Memory B cell (primary cell): ENCODE data around the gene STUM.

ENCODE experiments used
- ATAC-seq: fragments of 150-1000 bp; cut with Tn5 transposase; 2 replicates; pipeline ENCODE4 v1.10.0; 2021; ENCODE audit warnings: low read depth, mild to moderate bottlenecking, moderate library complexity
- DNase-seq, 2 donors: peaks; one replicate each; pipeline ENCODE4 v3.0.0; 2022; ENCODE audit warnings: low spot score in 2 of 2
- H3K27ac Mint-ChIP-seq: one replicate; pipeline ENCODE4 v1.8.0; 2022; ENCODE audit warnings: mild to moderate bottlenecking, moderate library complexity, mixed read lengths
- H3K27me3 Mint-ChIP-seq: one replicate; pipeline ENCODE4 v1.8.0; 2022; ENCODE audit warnings: mixed read lengths
- H3K36me3 Mint-ChIP-seq: one replicate; pipeline ENCODE4 v1.8.0; 2022; ENCODE audit warnings: mild to moderate bottlenecking, mixed read lengths
- H3K4me1 Mint-ChIP-seq: one replicate; pipeline ENCODE4 v1.8.0; 2022; ENCODE audit warnings: mixed read lengths
- H3K4me3 Mint-ChIP-seq: one replicate; pipeline ENCODE4 v1.8.0; 2022; ENCODE audit warnings: mild to moderate bottlenecking, moderate library complexity, mixed read lengths
- H3K9me3 Mint-ChIP-seq: one replicate; pipeline ENCODE4 v1.8.0; 2022; ENCODE audit warnings: mixed read lengths

STUM gene

DNA sequence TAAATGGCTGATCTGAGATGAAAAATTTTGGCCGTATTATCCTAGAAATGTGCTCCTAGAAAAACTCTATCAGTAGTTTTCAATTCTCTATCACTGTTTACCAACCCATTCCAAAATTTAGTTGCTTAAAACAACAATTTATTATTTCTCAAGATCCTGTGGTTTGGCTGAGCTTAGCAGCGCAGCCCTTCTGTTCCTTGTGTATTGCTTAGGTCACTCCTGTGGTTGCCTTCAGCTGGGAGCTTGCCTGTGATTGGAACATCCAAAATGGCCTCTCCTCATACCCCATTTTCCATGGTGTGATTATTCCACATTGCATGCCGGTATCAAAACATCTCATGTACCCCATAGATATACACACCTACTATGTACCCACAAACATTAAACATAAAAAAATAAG lies 22.8 kb upstream of the STUM start:
- H3K9me3 Mint-ChIP-seq = peaks cover 1% of the 10 kb centered on the region
- H3K27ac Mint-ChIP-seq = no peak overlapping the region
- H3K27me3 Mint-ChIP-seq = peaks cover 8% of the 10 kb centered on the region
- peaks cover 3% of the 10 kb centered on the region for H3K4me1 Mint-ChIP-seq
- DNase-seq (no peak), ATAC-seq (no peak)
- peaks cover 2% of the 10 kb centered on the region for H3K36me3 Mint-ChIP-seq
- no peak overlapping the region for H3K4me3 Mint-ChIP-seq

DNA sequence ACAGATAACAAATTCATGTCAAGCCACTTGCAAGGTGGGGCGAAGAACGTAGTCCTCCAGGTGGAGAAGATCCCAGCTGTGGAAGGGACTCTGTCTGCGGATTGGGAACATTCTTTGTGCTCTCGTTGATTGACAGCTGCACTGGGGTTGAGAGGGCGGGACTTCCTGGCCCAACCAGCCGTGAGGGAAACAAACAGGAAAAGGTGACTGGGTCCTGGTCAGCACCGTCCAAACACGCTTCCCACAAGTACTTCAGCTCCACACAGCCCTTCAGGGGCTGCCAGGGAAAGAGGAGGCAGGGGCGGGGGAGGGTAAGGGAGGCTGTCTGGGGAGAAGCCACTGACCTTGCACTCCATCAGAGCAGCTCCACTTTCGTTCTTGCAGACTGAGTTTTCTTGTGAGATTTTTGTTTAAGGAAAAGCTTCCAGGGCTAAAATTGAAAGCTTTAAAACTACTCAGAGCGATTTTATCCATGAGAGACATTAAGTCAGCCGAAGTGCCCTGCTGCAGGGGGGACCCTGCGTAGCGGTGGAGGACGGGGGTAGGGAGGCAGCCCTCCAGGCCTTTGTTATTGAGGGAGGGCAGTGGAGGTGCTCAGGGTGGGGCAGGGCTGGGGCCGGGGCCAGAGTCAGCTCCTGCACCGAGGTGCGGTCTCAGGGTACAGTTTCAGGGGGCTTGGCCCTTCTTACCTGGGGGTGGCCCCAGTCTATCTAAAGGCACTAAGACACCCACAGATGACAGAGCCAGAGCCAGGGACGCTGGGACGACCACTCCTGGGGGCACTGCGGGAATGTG lies 21.6 kb upstream of the STUM start:
- Mint-ChIP-seq H3K4me3 (no peak overlapping the region), H3K9me3 (peaks cover 1% of the 10 kb centered on the region), H3K4me1 (peaks cover 3% of the 10 kb centered on the region), H3K36me3 (peaks cover 2% of the 10 kb centered on the region), H3K27ac (no peak overlapping the region), H3K27me3 (peaks cover 11% of the 10 kb centered on the region)
- ATAC-seq (no peak), DNase-seq (no peak)

- Mint-ChIP-seq H3K36me3 (peaks cover 1% of the 10 kb centered on the region), H3K27ac (no peak overlapping the region), H3K4me1 (peaks cover 3% of the 10 kb centered on the region), H3K9me3 (peaks cover 1% of the 10 kb centered on the region), H3K27me3 (peaks cover 11% of the 10 kb centered on the region), H3K4me3 (no peak overlapping the region)
- no peak for ATAC-seq
- DNase-seq = no peak
Observed at GRCh38 chr1:226529891-226530290, 18.7 kb upstream of the STUM start.

- H3K4me1 Mint-ChIP-seq = peaks cover 3% of the 10 kb centered on the region
- ATAC-seq (no peak), DNase-seq (no peak)
- no peak overlapping the region for H3K4me3 Mint-ChIP-seq
- H3K9me3 Mint-ChIP-seq = peaks cover 1% of the 10 kb centered on the region
- no peaks in the 10 kb centered on the region for H3K36me3 Mint-ChIP-seq
- H3K27ac Mint-ChIP-seq = no peak overlapping the region
- peaks cover 13% of the 10 kb centered on the region for H3K27me3 Mint-ChIP-seq
Observed at GRCh38 chr1:226530591-226530990, 18.0 kb upstream of the STUM start.

GRCh38 chr1:226531360-226532093 lies 17.0 kb upstream of the STUM start:
- Mint-ChIP-seq H3K36me3 (no peaks in the 10 kb centered on the region), H3K9me3 (no peaks in the 10 kb centered on the region), H3K4me3 (no peak overlapping the region), H3K27ac (no peak overlapping the region), H3K4me1 (no peaks in the 10 kb centered on the region), H3K27me3 (peaks cover 13% of the 10 kb centered on the region)
- no peak for ATAC-seq
- DNase-seq = no peak

- H3K4me3 Mint-ChIP-seq = no peak overlapping the region
- H3K27ac Mint-ChIP-seq = no peak overlapping the region
- H3K9me3 Mint-ChIP-seq = no peaks in the 10 kb centered on the region
- ATAC-seq = no peak
- no peaks in the 10 kb centered on the region for H3K4me1 Mint-ChIP-seq
- no peak for DNase-seq
- H3K36me3 Mint-ChIP-seq = no peaks in the 10 kb centered on the region
- H3K27me3 Mint-ChIP-seq = peaks cover 13% of the 10 kb centered on the region
Observed at GRCh38 chr1:226532553-226532952, 16.0 kb upstream of the STUM start.

GRCh38 chr1:226533220-226533619 lies 15.3 kb upstream of the STUM start:
- Mint-ChIP-seq H3K9me3 (no peaks in the 10 kb centered on the region), H3K27ac (no peak overlapping the region), H3K27me3 (peaks cover 13% of the 10 kb centered on the region), H3K36me3 (no peaks in the 10 kb centered on the region), H3K4me1 (no peaks in the 10 kb centered on the region), H3K4me3 (no peak overlapping the region)
- DNase-seq (no peak), ATAC-seq (no peak)

DNA sequence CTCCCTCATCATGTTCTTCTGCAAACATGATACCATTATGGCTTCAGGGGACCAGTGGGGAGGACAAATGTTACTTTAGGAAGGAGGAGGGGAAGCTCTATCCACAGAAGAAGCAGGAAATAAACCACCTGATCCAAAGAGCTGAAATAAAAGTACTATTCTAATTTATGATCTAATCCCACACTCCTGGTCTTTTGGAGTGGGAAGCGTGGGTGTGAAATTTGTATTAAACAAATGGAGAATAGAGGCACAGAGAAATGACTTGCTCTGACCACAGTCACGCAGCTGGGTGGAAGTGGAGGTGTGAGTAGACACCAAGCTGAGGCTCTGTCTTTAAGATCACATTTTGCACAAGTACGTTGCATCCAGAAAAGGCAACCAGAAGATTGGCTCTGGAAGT lies 14.5 kb upstream of the STUM start:
- no peak overlapping the region for H3K27ac Mint-ChIP-seq
- H3K4me3 Mint-ChIP-seq = no peak overlapping the region
- ATAC-seq (no peak), DNase-seq (no peak)
- H3K4me1 Mint-ChIP-seq = no peaks in the 10 kb centered on the region
- no peaks in the 10 kb centered on the region for H3K9me3 Mint-ChIP-seq
- H3K27me3 Mint-ChIP-seq = peaks cover 9% of the 10 kb centered on the region
- no peaks in the 10 kb centered on the region for H3K36me3 Mint-ChIP-seq

DNA sequence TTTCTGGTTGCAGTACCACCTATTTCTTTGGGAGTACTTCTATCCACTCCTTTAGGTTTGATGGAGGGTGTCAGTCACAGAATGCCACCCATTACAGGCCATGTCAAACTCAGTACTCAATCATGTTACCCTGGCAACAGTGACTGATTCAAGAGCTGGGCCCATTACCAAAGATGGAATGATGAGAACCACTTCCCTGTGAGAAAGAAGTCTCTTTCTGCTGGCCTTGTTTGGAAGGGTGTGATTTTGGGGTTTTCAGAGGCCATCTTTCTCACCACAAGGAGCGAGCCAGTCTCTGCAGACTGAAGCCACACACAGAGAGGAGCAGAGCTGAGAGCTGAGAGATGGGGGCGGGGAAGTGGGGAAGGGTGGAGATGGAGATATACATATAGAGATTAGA lies 13.9 kb upstream of the STUM start:
- H3K4me3 Mint-ChIP-seq = no peak overlapping the region
- H3K27me3 Mint-ChIP-seq = peaks cover 8% of the 10 kb centered on the region
- H3K4me1 Mint-ChIP-seq = no peaks in the 10 kb centered on the region
- H3K36me3 Mint-ChIP-seq = no peaks in the 10 kb centered on the region
- no peaks in the 10 kb centered on the region for H3K9me3 Mint-ChIP-seq
- ATAC-seq = no peak
- DNase-seq = no peak
- no peak overlapping the region for H3K27ac Mint-ChIP-seq

GRCh38 chr1:226535666-226536065 lies 12.9 kb upstream of the STUM start:
- Mint-ChIP-seq H3K27me3 (peaks cover 8% of the 10 kb centered on the region), H3K9me3 (no peaks in the 10 kb centered on the region), H3K4me1 (no peaks in the 10 kb centered on the region), H3K36me3 (no peaks in the 10 kb centered on the region), H3K4me3 (no peak overlapping the region), H3K27ac (no peak overlapping the region)
- ATAC-seq (no peak), DNase-seq (no peak)

GRCh38 chr1:226541231-226541630 lies 7.3 kb upstream of the STUM start:
- no peaks in the 10 kb centered on the region for H3K36me3 Mint-ChIP-seq
- no peak for ATAC-seq
- H3K4me3 Mint-ChIP-seq = no peak overlapping the region
- no peak for DNase-seq
- peaks cover under 1% of the 10 kb centered on the region for H3K27me3 Mint-ChIP-seq
- no peaks in the 10 kb centered on the region for H3K9me3 Mint-ChIP-seq
- H3K27ac Mint-ChIP-seq = no peak overlapping the region
- H3K4me1 Mint-ChIP-seq = no peaks in the 10 kb centered on the region

- Mint-ChIP-seq H3K27ac (no peak overlapping the region), H3K4me1 (no peaks in the 10 kb centered on the region)
- no peak for DNase-seq
Observed at GRCh38 chr1:226541631-226542622, 6.6 kb upstream of the STUM start.

GRCh38 chr1:226542623-226543103 lies 5.9 kb upstream of the STUM start:
- H3K27me3 Mint-ChIP-seq = peaks cover 4% of the 10 kb centered on the region
- H3K27ac Mint-ChIP-seq = no peak overlapping the region
- H3K4me1 Mint-ChIP-seq = peaks cover 1% of the 10 kb centered on the region
- no peak for DNase-seq
- no peak overlapping the region for H3K4me3 Mint-ChIP-seq
- ATAC-seq = no peak
- no peaks in the 10 kb centered on the region for H3K36me3 Mint-ChIP-seq
- no peaks in the 10 kb centered on the region for H3K9me3 Mint-ChIP-seq

More at GRCh38 chr1:226541631-226542622, 6.6 kb upstream of the STUM start:
- no peaks in the 10 kb centered on the region for H3K9me3 Mint-ChIP-seq
- no peak for ATAC-seq
- no peak overlapping the region for H3K4me3 Mint-ChIP-seq
- H3K36me3 Mint-ChIP-seq = no peaks in the 10 kb centered on the region
- peaks cover 3% of the 10 kb centered on the region for H3K27me3 Mint-ChIP-seq
